Loucy (cell line): ENCODE results near the gene ATF6.

Experiments used
- EZH2phosphoT487 ChIP-seq: fragments of 200-600 bp; IDR thresholded peaks from 2 replicates; pipeline ENCODE4 v1.6.1; 2018; ENCODE audit warnings: antibody characterized with exemption, mild to moderate bottlenecking, moderate library complexity, borderline replicate concordance
- TF ChIP-seq, protein P1 (sequence below): fragments of 200-600 bp; sonication (generic); conservative IDR thresholded peaks from 2 replicates; pipeline ENCODE4 v1.5.1; 2014; ENCODE audit warnings: mild to moderate bottlenecking, antibody characterized with exemption, low read length

DNA sequence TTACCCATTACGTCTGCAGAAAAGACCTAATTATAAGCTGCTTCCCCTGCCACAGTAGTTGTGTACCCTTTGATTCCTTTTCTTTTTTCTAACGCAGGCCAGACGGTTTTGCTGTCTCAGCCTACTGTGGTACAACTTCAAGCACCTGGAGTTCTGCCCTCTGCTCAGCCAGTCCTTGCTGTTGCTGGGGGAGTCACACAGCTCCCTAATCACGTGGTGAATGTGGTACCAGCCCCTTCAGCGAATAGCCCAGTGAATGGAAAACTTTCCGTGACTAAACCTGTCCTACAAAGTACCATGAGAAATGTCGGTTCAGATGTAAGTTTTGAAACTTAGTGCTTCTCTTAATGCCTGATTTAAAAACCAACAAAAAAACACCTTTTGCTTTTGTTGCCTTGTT is 35.8 kb downstream of the ATF6 start:
- TF ChIP-seq, protein P1, sequence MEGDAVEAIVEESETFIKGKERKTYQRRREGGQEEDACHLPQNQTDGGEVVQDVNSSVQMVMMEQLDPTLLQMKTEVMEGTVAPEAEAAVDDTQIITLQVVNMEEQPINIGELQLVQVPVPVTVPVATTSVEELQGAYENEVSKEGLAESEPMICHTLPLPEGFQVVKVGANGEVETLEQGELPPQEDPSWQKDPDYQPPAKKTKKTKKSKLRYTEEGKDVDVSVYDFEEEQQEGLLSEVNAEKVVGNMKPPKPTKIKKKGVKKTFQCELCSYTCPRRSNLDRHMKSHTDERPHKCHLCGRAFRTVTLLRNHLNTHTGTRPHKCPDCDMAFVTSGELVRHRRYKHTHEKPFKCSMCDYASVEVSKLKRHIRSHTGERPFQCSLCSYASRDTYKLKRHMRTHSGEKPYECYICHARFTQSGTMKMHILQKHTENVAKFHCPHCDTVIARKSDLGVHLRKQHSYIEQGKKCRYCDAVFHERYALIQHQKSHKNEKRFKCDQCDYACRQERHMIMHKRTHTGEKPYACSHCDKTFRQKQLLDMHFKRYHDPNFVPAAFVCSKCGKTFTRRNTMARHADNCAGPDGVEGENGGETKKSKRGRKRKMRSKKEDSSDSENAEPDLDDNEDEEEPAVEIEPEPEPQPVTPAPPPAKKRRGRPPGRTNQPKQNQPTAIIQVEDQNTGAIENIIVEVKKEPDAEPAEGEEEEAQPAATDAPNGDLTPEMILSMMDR: no peak
- no peak for TF ChIP-seq EZH2phosphoT487
